ENCODE data around the gene GALNT10.
"Not testable (repeated sequence)": the region's sequence is repeated elsewhere in the genome, so short reads cannot be mapped to it uniquely, and the experiment has no call there.

The GALNT10 gene

GRCh38 chr5:154355129-154355611 is 164.6 kb downstream of the GALNT10 start:
- no peak for DNase-seq (ENCODE audit: low spot score)

- DNase-seq (ENCODE audit: low spot score): no peak
These were observed 165.6 kb downstream of the GALNT10 start for GRCh38 chr5:154356020-154356655.

GRCh38 chr5:154356958-154357357 is 166.4 kb downstream of the GALNT10 start:
- no peak for DNase-seq (ENCODE audit: low spot score)

GRCh38 chr5:154358516-154359220 is 168.1 kb downstream of the GALNT10 start:
- DNase-seq (ENCODE audit: low spot score): no peak

GRCh38 chr5:154359221-154359573 is 168.7 kb downstream of the GALNT10 start:
- DNase-seq (ENCODE audit: low spot score): no peak

- not testable (repeated sequence) for DNase-seq (ENCODE audit: low spot score)
These were observed 169.7 kb downstream of the GALNT10 start for GRCh38 chr5:154360241-154360640.

GRCh38 chr5:154363411-154363810 is 172.9 kb downstream of the GALNT10 start:
- no peak for DNase-seq (ENCODE audit: low spot score)

- no peak for DNase-seq (ENCODE audit: low spot score)
These were observed 174.2 kb downstream of the GALNT10 start for GRCh38 chr5:154364771-154365170.

- DNase-seq (ENCODE audit: low spot score): no peak
These were observed 175.3 kb downstream of the GALNT10 start for GRCh38 chr5:154365823-154366222.

- no peak for DNase-seq (ENCODE audit: low spot score)
These were observed 175.8 kb downstream of the GALNT10 start for GRCh38 chr5:154366353-154366752.

GRCh38 chr5:154367101-154367500 is 176.6 kb downstream of the GALNT10 start:
- DNase-seq (ENCODE audit: low spot score): no peak

- peak; percentile 78 for DNase-seq (ENCODE audit: low spot score)
These were observed 177.7 kb downstream of the GALNT10 start for GRCh38 chr5:154368041-154368800.

GRCh38 chr5:154369682-154370081 is 179.1 kb downstream of the GALNT10 start:
- no peak for DNase-seq (ENCODE audit: low spot score)

- no peak for DNase-seq (ENCODE audit: low spot score)
These were observed 179.6 kb downstream of the GALNT10 start for GRCh38 chr5:154370119-154370518.

GRCh38 chr5:154370813-154371212 is 180.3 kb downstream of the GALNT10 start:
- DNase-seq (ENCODE audit: low spot score): no peak

GRCh38 chr5:154371687-154372086 is 181.2 kb downstream of the GALNT10 start:
- no peak for DNase-seq (ENCODE audit: low spot score)

GRCh38 chr5:154372661-154373060 is 182.1 kb downstream of the GALNT10 start:
- DNase-seq (ENCODE audit: low spot score): no peak

- DNase-seq (ENCODE audit: low spot score): no peak
These were observed 182.8 kb downstream of the GALNT10 start for GRCh38 chr5:154373326-154373725.

GRCh38 chr5:154373729-154374179 is 183.2 kb downstream of the GALNT10 start:
- DNase-seq (ENCODE audit: low spot score): no peak

GRCh38 chr5:154374264-154374663 is 183.7 kb downstream of the GALNT10 start:
- DNase-seq (ENCODE audit: low spot score): no peak

- no peak for DNase-seq (ENCODE audit: low spot score)
These were observed 184.9 kb downstream of the GALNT10 start for GRCh38 chr5:154375329-154376008.

GRCh38 chr5:154376481-154376880 is 185.9 kb downstream of the GALNT10 start:
- no peak for DNase-seq (ENCODE audit: low spot score)
